GM12872 (cell line): ENCODE measurements around the gene UEVLD.

Experiments
- TF ChIP-seq, protein P1 (sequence below): IDR thresholded peaks from 3 replicates; pipeline ENCODE4 v1.5.1; 2011; ENCODE audit warnings: low read depth, mild to moderate bottlenecking, low read length, moderate library complexity; ENCODE audit not compliant: insufficient read depth

UEVLD gene

DNA sequence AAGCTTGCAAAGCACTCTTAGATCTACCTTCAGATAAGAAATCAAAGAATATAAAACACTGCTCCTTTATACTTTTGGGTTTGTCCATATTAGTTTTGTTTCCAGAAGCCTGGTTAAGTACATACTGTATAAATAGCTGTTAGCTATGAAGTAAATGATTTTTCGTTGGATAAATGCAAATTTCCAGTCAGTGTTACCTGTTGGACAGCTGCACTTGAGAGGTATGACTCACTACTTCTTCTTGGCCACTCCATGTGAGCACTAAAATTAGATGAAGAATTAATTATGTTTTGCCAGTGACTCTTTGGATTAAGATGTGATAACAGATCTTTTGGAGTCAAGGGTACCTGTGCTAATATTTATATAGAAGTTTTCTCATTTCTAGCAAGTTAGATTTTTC lies 52.3 kb downstream of the UEVLD start:
- TF ChIP-seq, protein P1, sequence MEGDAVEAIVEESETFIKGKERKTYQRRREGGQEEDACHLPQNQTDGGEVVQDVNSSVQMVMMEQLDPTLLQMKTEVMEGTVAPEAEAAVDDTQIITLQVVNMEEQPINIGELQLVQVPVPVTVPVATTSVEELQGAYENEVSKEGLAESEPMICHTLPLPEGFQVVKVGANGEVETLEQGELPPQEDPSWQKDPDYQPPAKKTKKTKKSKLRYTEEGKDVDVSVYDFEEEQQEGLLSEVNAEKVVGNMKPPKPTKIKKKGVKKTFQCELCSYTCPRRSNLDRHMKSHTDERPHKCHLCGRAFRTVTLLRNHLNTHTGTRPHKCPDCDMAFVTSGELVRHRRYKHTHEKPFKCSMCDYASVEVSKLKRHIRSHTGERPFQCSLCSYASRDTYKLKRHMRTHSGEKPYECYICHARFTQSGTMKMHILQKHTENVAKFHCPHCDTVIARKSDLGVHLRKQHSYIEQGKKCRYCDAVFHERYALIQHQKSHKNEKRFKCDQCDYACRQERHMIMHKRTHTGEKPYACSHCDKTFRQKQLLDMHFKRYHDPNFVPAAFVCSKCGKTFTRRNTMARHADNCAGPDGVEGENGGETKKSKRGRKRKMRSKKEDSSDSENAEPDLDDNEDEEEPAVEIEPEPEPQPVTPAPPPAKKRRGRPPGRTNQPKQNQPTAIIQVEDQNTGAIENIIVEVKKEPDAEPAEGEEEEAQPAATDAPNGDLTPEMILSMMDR = no peak

DNA sequence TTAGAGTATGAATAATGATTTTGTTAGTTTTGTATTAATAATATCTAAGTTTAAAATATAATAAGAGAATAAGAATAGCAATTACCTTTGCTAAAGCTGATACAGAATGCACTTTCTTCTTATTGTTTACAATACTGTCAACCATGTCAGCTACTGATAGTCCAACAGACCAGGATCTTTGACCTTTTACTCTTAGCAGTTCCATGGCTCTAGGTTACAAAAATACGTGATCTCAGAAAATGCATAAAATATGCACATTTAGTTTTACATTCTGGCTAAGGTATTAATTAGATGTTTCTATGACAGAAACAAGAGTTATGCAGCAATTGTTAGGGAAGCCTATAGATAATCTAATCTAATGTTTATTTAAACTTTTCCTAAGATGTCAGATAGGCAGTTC lies 54.3 kb downstream of the UEVLD start:
- TF ChIP-seq, protein P1 = no peak

DNA sequence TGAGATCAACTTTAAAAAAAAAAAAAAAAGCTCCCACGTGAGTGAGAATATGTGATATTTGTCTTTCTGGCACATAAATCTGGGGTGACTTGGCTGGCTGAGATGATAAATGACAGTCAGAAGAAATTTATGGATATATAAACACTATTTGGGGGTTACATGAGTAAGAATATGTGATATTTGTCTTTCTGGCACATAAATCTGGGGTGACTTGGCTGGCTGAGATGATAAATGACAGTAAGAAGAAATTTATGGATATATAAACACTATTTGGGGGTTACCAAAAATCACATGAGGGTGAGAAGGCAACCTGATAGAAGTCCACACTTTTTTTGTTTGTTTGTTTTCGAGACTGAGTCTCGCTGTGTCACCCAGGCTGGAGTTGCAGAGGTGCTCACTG lies 55.2 kb downstream of the UEVLD start:
- TF ChIP-seq, protein P1 = no peak

DNA sequence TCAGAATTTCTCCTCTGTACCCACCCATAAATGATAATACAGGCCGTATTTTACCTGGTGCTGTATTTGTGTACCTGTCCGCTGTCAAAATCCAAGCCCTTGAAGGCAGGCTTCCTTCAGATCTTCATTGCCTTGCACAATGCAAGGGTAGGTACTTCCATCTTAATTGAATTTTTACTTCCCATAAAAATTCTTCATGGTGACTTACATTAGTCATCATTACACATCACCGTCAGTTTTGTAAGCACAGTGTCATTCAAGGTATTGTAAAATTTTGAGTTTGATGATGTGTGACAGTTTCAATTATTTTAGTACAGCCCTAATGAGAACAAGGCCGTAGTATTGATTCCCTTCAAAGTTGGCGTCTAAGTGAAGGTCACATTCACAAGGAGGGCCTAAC lies 61.0 kb downstream of the UEVLD start:
- TF ChIP-seq, protein P1 = no peak

DNA sequence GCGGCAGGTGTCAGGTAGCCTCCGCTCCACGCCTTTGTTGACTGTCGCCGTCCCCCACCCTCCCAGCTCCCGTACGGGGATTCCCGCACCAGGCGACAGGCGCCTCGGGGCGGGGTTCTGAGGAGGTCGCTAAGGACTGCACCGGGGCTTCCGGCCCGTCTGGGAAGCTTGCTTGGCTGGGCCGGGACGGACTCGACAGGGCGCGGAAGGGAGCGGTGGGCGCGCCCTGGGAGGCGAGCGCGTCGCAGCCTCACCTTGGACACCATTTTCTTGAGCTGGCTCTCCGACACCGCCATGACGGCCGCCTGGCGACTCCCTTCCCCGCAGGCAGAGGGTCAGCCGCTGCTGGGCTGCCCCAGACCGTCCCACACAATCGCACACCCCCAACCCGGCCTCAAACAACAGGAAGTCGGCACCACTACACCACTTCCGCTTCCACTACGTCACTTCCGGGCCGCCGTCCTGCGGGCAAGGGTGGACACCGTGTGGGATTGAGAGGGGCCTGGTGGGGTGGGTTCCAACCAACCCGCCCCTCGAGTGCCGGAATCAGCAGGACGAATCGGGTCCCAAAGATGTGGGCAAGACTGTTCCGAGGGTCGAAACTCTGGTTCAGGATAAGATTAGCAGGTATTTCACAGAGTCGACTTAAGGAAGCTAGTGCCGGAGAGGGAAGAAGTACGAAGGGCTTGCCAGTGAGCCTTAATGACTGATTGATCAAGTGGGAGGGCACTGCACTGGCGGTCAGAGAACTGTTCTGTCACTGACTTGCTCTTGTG lies 61.8 kb downstream of the UEVLD start, which contains the start of gene TSG101:
TSS of gene TSG101 (minus strand) at position 422 of the 776 bp plus-strand sequence. CDS start at position 296, 126 bp downstream.
- TF ChIP-seq, protein P1 = no peak

DNA sequence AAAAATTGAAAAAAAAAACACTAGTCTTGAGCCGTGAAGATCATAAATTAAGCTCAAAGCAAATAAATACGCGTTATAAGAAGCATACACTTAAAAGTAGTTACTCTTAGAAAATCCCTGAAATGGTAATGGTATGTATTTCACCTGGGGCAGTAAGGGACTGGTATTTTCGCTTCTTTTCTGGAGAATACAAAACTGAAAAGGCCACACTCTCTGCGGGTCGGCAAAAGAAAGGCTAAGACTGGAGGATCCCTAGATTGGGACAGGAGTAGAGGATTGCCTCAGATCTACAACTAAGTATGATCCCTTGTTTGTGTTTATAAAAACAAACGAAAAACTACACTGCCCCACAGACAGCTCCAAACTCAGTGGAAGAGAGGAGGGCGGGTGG lies 62.4 kb downstream of the UEVLD start:
- TF ChIP-seq, protein P1 = no peak

DNA sequence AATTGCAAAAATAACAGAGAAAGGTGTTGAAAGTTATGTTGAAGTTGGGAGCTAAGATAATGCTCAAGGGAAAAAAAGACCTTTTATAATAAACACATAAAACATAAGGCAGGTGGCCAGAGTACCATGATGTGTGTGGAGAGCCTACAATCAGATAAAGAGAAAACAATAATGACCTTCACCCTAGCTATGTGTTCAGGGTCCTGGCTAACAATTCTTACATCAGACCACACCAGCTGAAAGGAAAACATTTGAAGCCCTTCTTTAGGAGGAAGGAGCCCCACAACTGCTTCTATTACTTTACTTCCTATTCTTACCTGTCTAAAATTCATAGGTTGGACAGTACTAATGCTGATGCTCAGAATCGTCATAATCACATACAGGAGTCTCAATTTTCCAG lies 64.3 kb downstream of the UEVLD start:
- TF ChIP-seq, protein P1 = no peak
